Endothelial cell of umbilical vein (primary cell): Measurements from ENCODE around the gene ZFP36. TPM values are rescaled to one million over a fixed set of nuclear protein-coding genes. Genes with fewer than 3 reads are reported as not detected.

Experiments used
- BruUV-seq: library from RNA; stranded (reverse); fragments of 400-500 nt; replicated peaks from 2 replicates; lab custom pipeline; 2021; lab: Mats Ljungman, UMichigan
- CTCF ChIA-PET: fragments of 300-600, 350-600 bp; sonication (Branson Sonifier 250); formaldehyde crosslinking; loops from one replicate; lab custom pipeline; 2021; ENCODE audit warnings: antibody characterized with exemption, inconsistent platforms; lab: Charles Lee
- POLR2A ChIA-PET: fragments of 300-600, 350-600 bp; sonication (Branson Sonifier 250); formaldehyde crosslinking; loops from one replicate; lab custom pipeline; 2021; ENCODE audit warnings: antibody characterized with exemption, inconsistent platforms; lab: Charles Lee
- DNase-seq: peaks from one replicate; pipeline ENCODE4 v3.0.0-alpha.2; 2011; ENCODE audit warnings: low read depth, low spot score
- FAIRE-seq: peaks from 2 replicates; lab custom pipeline; 2011; peaks lifted over from hg19 to GRCh38; lab: Jason Lieb, UNC
- H2AFZ ChIP-seq: 2 replicates; pipeline ENCODE4 v1.6.0; 2012; ENCODE audit warnings: low read depth, low read length, control low read depth, inconsistent platforms
- H3K27ac ChIP-seq: 2 replicates; pipeline ENCODE4 v1.5.1; 2011; ENCODE audit warnings: low read depth, mild to moderate bottlenecking, control low read depth, low read length, moderate library complexity; ENCODE audit not compliant: insufficient read depth
- H3K27me3 ChIP-seq, 2 experiments: 2 replicates each; pipeline versions ENCODE4 v1.6.0 to v1.6.1; 2011; ENCODE audit warnings: low read length in 2 of 2, mixed read lengths in 1 of 2; ENCODE audit not compliant: control insufficient read depth in 2 of 2, insufficient read depth in 2 of 2
- H3K36me3 ChIP-seq, 2 experiments: 2 replicates in 1 of 2; 3 replicates in 1 of 2; pipeline ENCODE4 v1.5.1; 2011; ENCODE audit warnings: low read length in 2 of 2, mild to moderate bottlenecking in 1 of 2, moderate library complexity in 1 of 2; ENCODE audit not compliant: control insufficient read depth in 2 of 2, insufficient read depth in 2 of 2; ENCODE audit errors: extremely low read depth in 1 of 2
- H3K4me1 ChIP-seq: 3 replicates; pipeline ENCODE4 v1.5.1; 2011; ENCODE audit warnings: mild to moderate bottlenecking, low read length; ENCODE audit not compliant: control insufficient read depth, insufficient read depth; ENCODE audit errors: extremely low read depth
- H3K4me2 ChIP-seq: 2 replicates; pipeline ENCODE4 v1.6.1; 2011; ENCODE audit warnings: low read length, control low read depth, mixed read lengths; ENCODE audit not compliant: insufficient read depth
- H3K4me3 ChIP-seq, 3 experiments: fragments of 200-600 bp in 1 of 3; sonication (generic), shearing (Covaris generic) in 1 of 3; replicated peaks in 1 of 3; 2 replicates each; pipeline ENCODE4 v1.5.1; 2011 to 2016; ENCODE audit warnings: control low read depth in 3 of 3, low read length in 3 of 3, mild to moderate bottlenecking in 2 of 3, inconsistent platforms in 1 of 3, low read depth in 1 of 3, moderate library complexity in 1 of 3; ENCODE audit not compliant: insufficient read depth in 1 of 3
- H3K79me2 ChIP-seq: 2 replicates; pipeline ENCODE4 v1.6.0; 2012; ENCODE audit warnings: low read length, inconsistent platforms; ENCODE audit not compliant: control insufficient read depth, insufficient read depth
- H3K9ac ChIP-seq: replicated peaks from 2 replicates; pipeline ENCODE3; 2011; ENCODE audit warnings: low read length, control low read depth; ENCODE audit not compliant: insufficient read depth; ENCODE audit errors: extremely low read depth
- H3K9me1 ChIP-seq: replicated peaks from 3 replicates; pipeline ENCODE4 v1.6.0; 2011; ENCODE audit warnings: mild to moderate bottlenecking, low read length; ENCODE audit not compliant: control insufficient read depth, insufficient read depth; ENCODE audit errors: extremely low read depth
- H3K9me3 ChIP-seq: replicated peaks from 2 replicates; pipeline ENCODE4 v1.5.1; 2012; ENCODE audit warnings: low read length, inconsistent platforms; ENCODE audit not compliant: control insufficient read depth, insufficient read depth
- H4K20me1 ChIP-seq: replicated peaks from 2 replicates; pipeline ENCODE3; 2011; ENCODE audit warnings: mild to moderate bottlenecking, low read length; ENCODE audit not compliant: control insufficient read depth, insufficient read depth; ENCODE audit errors: extremely low read depth
- GATA2 ChIP-seq: IDR thresholded peaks from 2 replicates; pipeline ENCODE4 v1.7.0; 2011; ENCODE audit warnings: low read depth, mild to moderate bottlenecking, moderate library complexity, mixed read lengths, low read length; ENCODE audit not compliant: insufficient read length, insufficient read depth
- MAX ChIP-seq: IDR thresholded peaks from 2 replicates; pipeline ENCODE4 v1.6.1; 2011; ENCODE audit not compliant: insufficient read depth, insufficient read length
- MYC ChIP-seq: IDR thresholded peaks from one replicate; pipeline ENCODE4 v1.6.1; 2011; ENCODE audit warnings: mild to moderate bottlenecking, low read depth, low read length
- POLR2A ChIP-seq: IDR thresholded peaks from 2 replicates; pipeline ENCODE4 v1.6.1; 2012; ENCODE audit warnings: low read depth, mild to moderate bottlenecking, control low read depth, low read length
- POLR2AphosphoS5 ChIP-seq: IDR thresholded peaks from 2 replicates; pipeline ENCODE4 v1.6.1; 2012; ENCODE audit warnings: low read depth, mild to moderate bottlenecking, control low read depth, low read length, moderate library complexity; ENCODE audit not compliant: insufficient read depth
- dilution Hi-C: fragments of 300-500 bp; cut with MboI; formaldehyde crosslinking; loops from one replicate; pipeline ENCODE4 v1.15.0; 2019; ENCODE audit warnings: low sequenced_read_pairs; ENCODE audit not compliant: extremely low pct_ligation_motif_present
- intact Hi-C: fragments of 100-400 bp; cut with micrococcal nuclease; formaldehyde crosslinking; loops from one replicate; pipeline ENCODE4 v1.10.0; 2022
- polyA plus RNA-seq, 4 experiments: library from polyadenylated mRNA; depleted of rRNA in 3 of 4; stranded (reverse) in 3 of 4; unstranded in 1 of 4; fragments of >200 nt; gene quantifications; 2 replicates each; pipeline versions ENCODE4 v1.2.1 to v1.2.3, GENCODE V29; 2011 to 2012; ENCODE audit warnings: missing spikeins in 1 of 4
- total RNA-seq: library from RNA; stranded (reverse); gene quantifications from 2 replicates; pipeline ENCODE4 v1.2.3, GENCODE V29; 2021

ZFP36 gene
- total and polyA plus RNA-seq, 2 donors (not counting 3 experiments of a cell fraction or from before 2014, with no cell fraction given) = 12.2 to 21.7 TPM

- Histone ChIP-seq H4K20me1 (no peaks in the 10 kb centered on the region), H3K4me3 (peak within 1 kb of the TSS; percentile 96), H2AFZ (peak within 1 kb of the TSS; percentile 17), H3K4me1 (peaks cover 26% of the 10 kb centered on the region), H3K79me2 (peaks cover 31% of the 10 kb centered on the region), H3K27ac (peak within 1 kb of the TSS; percentile 96), H3K27me3 (no peaks in the 10 kb centered on the region), H3K9me1 (no peaks in the 10 kb centered on the region), H3K9ac (peak within 1 kb of the TSS; percentile 100), H3K9me3 (no peaks in the 10 kb centered on the region), H3K36me3 (peaks cover 11 to 16% of the 10 kb centered on the region in 2 experiments), H3K4me2 (peak within 1 kb of the TSS; percentile 84)
- DNase-seq (peak; percentile 98), FAIRE-seq (peak; percentile 98)
- ChIA-PET POLR2A (interaction anchor here (0.6 to 1.7 kb wide), 18 partner anchors 8 to 97 kb away, joined by 3 to 18 read pairs (median 5); partner anchors contain the start of genes EID2B, MED29, PAF1 and PLEKHG2), CTCF (interaction anchor here (0.7 to 1.8 kb wide), 11 partner anchors 8 to 96 kb away, joined by 3 to 13 read pairs (median 5); partner anchors contain the start of genes MED29, PAF1, PLEKHG2 and SAMD4B)
- TF ChIP-seq POLR2AphosphoS5 (peak; percentile 98), MAX (peak; percentile 31), GATA2 (no peak), POLR2A (peak; percentile 96), MYC (peak; percentile 38)
- intact Hi-C loops = loop anchor here (1.0 to 2.0 kb wide), 2 partner anchors 10 to 45 kb away; partner anchors contain the start of genes SUPT5H and TIMM50
- dilution Hi-C loops = no loop called here
- BruUV-seq = no TSS peak
Observed at GRCh38 chr19:39435499-39436349, 29.1 kb downstream of the ZFP36 start, which contains the start of gene RPS16. Gene RPS16 (minus strand): TSS chr19:39435949. CDS start chr19:39435895, 54 bp downstream.
